NCI-H2029 treated with DMSO at 0.1 percent for 48 hours (cell line): ENCODE measurements around the gene CHST13.
"Not testable (repeated sequence)": the region's sequence is repeated elsewhere in the genome, so short reads cannot be mapped to it uniquely, and the experiment has no call there.

Source experiments
- DNase-seq: peaks from one replicate; lab custom pipeline; 2025; lab: John Stamatoyannopoulos, UW

CHST13 gene

GRCh38 chr3:126525853-126526667 lies 2.1 kb downstream of the CHST13 start:
- DNase-seq, result no peak

DNA sequence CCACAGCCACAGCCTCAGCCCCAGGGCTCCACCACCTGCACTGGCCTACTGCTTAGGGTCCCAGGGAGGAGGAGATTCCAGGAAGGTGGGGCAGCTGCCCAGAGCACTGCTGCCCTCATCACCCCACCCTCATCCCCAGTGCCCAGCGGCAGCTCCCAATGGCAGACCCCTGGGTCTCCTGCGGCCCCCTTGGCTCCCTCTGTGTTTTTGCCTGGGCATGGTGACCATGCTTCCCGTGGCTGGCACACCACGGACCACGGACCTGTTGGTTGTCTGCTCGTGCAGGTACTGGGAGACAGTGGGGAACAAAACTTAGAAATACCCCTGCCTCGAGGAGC lies 2.7 kb downstream of the CHST13 start:
- DNase-seq, result no peak

- DNase-seq, result no peak
These were observed 3.1 kb downstream of the CHST13 start for GRCh38 chr3:126527006-126527405.

- no peak for DNase-seq
These were observed 3.7 kb downstream of the CHST13 start for GRCh38 chr3:126527455-126528211.

DNA sequence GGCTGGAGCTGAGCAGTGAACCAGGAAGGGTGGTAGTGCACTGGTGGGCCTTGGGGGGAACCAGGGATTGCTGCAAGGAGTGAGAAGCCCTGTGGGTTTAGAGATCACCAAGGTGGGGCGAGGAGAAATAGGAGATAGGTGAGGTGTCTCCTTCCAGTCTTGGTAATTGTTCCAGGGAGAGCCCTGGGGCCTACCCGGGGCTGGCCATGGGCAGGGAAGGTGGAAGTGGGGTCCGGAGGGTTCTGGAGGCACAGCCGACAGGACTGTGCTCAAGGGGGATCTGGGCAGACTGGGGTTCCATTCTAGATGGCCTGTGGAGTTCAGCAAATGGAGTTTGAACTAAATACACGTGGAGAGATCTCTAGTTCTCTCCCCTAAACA lies 4.5 kb downstream of the CHST13 start:
- DNase-seq, result no peak

DNA sequence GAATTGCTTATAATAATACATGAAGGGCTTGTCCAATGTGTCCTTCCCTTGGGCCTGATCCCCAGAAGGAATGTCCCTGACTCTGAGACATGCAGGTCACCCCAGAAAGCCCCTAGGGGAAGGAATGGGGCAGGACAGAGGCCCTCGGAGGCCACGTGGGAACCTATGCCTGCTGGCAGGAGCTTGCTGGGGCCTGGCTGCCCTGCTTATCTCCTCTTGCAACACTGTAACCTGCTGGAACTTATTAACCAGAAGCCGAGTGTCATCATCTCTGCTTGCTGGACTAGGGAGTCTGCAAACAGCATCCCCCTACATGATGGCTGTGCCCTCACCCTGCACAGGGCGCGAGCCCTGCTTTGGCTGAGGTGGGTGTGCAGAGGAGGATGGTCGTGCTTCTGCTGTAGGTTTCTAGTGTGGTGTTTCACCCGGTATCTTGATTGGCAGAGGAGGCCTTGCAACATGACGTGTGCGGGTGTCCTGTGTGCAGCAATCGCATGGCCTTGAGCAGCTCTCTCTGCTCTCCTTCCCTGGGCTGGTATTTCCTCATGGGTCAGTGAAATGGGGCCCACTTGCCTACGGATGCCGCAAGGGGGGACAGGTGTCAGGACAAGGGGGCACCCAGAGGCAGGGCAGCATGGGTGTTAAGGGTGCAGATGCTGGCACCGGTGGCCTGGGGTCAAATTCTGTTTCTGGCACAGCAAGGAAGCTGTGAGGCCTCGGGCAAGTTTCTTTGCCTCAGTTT lies 5.0 kb downstream of the CHST13 start:
- DNase-seq, result no peak

DNA sequence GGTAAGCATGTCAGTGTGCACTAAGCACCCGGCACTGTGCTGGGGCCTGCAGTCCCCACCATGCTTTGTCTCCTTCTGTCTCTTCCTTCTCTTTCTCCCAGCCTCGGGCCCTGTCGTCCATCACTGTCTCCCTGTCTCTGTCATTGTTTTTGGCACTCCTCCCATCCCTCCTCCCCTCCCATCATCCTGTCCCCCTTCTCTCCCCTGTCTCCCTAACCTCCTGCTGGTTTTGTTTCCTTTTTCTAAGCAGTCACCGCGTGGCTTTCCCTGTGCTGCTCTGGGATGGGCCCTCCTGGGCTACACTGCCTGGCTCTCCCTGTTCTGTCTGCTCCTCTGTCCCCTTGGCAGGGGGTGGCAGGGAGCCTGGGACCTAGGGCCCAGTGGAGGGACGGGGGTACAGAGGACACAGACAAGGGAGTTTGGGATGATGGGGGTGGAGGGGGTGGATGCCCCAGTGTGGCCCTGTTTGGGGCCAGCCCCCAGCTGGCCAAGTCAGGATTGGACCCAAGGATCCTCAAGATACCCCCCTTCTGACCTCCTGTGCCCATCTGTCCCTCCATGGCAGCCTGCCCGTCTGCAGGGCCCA lies 5.7 kb downstream of the CHST13 start:
- DNase-seq, result no peak

DNA sequence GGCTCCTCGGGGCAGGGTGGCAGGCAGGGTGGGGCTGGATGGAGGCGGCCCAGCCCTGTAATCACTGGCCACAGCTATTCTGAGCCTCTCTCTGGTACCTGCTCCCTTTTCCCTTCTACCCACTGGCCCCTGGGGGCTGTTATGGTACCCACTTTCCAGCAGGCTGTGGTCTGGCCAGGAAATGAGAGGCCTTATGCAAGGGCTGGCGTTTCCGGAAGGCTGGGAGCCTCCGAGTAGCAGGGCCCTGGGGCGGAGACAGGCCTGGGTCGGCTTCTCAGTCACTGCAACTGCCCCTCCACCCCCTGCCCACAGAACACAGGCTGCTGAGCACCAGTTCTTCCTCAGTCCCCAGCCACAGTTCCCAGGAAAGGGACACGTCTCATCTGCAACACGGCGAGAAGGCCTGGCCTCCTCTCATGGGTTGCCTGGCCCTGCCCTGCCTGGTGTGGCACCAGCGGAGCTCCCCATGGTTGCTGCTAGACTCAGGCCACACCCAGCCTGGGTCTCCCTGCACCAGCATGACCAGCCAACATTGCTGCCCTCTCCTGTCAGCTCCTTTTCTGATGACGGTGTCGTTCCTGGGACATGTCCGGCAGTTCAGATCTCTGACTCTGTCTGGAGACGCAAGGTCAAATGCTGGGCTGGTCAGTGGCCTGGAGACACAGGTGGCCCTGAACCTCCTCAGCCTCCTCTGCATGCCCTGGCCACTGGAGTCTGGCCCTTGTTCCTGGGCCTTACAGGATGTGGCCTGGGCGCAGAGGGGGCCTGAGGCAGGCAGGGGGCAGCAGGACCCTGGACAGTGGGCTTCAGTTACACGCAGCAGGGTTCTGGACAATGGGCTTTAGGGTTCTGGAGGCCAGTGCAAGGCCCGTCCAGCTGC lies 6.5 kb downstream of the CHST13 start:
- no peak for DNase-seq

DNA sequence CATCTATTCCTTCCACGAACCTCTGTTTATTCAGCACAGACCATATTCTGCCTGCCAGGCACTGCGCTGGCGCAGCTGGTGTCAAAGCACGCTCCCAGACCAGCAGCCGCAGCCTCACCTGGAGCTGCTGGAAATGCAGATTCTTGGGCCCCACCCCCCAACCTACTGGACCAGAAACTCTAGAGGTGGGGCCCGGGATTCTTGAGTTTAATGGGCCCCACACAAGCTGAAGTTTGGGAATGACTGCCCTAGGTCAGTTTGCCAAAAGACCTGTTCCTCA lies 7.0 kb downstream of the CHST13 start:
- DNase-seq, result no peak

- DNase-seq, result no peak
These were observed 9.6 kb downstream of the CHST13 start for GRCh38 chr3:126533506-126533905.

GRCh38 chr3:126534716-126535115 lies 10.8 kb downstream of the CHST13 start:
- not testable (repeated sequence) for DNase-seq

DNA sequence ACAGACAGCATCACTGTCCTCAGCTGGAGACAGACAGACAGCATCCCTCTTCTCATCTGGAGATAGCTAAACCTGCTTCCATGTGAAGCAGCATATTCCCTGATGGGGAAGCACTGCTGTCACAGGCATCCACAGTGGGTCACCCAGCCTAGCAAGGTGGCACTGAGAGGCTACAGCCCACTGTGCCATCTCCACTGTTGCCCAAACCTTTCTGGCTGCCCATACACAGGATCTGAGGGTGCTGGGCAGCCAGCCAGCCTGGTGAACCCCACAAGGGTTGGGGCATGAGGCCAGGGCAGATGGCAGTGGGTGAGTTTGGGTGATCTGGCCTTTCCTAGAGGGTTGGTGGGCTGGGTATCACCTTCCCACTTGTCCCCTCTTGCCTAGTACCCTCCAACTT lies 11.7 kb downstream of the CHST13 start:
- DNase-seq, result no peak

DNA sequence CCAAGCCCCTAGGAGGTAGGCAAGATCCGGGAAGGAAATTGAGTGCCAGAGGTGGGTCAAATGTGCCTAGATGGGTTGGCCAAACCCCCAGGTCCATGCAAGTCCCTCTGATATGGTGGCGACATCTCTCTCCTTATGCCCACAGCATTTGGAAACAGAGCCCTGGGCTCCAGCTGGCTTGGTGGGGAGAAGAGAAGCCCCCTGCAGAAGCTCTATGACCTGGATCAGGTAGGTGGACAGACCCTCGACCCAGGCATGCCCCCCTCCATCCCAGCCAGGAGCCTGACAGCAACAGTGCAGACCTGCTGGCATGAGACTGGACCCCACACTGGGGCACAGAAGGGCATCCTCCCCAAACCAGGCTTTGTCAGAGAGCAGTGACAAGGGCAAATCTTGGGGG lies 12.2 kb downstream of the CHST13 start:
- DNase-seq, result no peak

- peak; percentile 16 for DNase-seq
These were observed 13.3 kb downstream of the CHST13 start for GRCh38 chr3:126537116-126537729.

GRCh38 chr3:126537730-126538281 lies 13.9 kb downstream of the CHST13 start:
- peak; percentile 77 for DNase-seq

DNA sequence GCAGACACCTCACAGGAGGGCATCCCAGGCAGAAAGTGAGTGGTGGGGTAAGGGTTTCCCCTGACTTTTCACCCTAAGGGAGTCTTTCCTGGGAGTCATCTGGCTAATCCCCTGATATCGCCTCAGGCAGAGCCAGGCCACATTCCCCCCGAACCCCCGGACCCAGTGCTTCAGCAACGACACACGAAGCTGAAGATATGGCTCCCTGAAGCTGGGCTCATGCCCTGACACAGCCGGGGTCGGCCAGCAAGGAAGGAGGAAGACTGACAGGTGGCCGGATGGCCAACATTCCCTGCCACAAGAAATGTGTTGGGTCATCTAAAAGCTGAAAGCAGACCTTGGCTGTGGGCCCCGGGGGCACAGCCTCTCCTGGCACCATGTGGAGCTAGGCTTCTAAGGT lies 14.4 kb downstream of the CHST13 start:
- DNase-seq, result no peak

- no peak for DNase-seq
These were observed 15.0 kb downstream of the CHST13 start for GRCh38 chr3:126538966-126539365.

- no peak for DNase-seq
These were observed 15.7 kb downstream of the CHST13 start for GRCh38 chr3:126539558-126540250.

DNA sequence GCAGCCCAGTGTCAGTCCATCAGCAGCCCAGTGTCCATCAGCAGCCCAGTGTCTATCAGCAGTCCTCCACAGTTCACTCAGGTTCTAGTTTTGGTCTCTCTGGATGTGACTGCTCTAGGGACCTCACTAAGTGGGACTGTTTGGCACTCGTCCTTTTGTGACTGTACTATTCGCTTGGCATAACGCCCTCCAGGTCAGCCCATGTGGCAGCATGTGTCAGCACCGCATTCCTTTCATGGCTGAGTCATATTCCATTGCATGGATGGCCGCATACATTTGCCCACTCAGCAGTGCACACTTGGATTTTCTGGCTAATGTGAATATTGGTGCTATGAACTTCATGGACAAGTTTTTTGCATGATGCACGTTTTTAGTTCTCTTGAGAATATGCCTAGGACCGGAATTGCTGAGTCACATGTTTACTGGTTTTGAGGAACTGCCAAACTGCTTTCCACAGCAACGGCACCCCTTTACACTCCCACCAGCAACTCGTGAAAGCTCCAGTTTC lies 16.4 kb downstream of the CHST13 start:
- DNase-seq, result no peak

- no peak for DNase-seq
These were observed 17.1 kb downstream of the CHST13 start for GRCh38 chr3:126540951-126541627.
